Stimulated activated CD8-positive, alpha-beta memory T cell treated with anti-CD3 and anti-CD28 coated beads, Interleukin-4, amount 100 ng/mL, for 24 hours (primary cell): ENCODE data around the gene CSNK1G3.

Source experiments
- DNase-seq: peaks from one replicate; pipeline ENCODE4 v3.0.0-alpha.2; 2020; ENCODE audit warnings: low read depth

The CSNK1G3 gene

GRCh38 chr5:123645024-123645603 lies 133.1 kb downstream of the CSNK1G3 start:
- no peak for DNase-seq

- DNase-seq, result no peak
Observed at GRCh38 chr5:123647066-123647465, 135.1 kb downstream of the CSNK1G3 start.

GRCh38 chr5:123651234-123651633 lies 139.3 kb downstream of the CSNK1G3 start:
- DNase-seq, result no peak

DNA sequence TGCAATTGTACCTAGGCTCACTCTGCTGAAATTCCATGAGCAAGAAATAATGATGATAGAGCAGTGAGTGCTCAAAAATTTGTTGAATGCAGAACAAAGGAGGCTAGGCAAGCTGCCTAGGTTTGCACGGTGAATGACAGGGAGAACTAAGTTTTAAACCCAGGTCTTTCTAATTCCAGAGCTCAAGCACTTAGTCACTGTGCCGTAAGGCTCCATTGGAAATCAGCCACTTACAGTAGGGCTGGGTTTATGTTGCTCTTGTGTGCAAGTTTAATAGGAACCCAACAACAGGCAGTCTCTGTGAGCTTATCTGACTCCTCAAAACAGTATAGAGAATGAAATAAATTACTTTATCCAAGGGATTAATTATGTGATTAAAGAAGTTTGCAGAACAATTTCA lies 147.0 kb downstream of the CSNK1G3 start:
- DNase-seq, result no peak

- DNase-seq, result no peak
Observed at GRCh38 chr5:123659495-123659894, 147.5 kb downstream of the CSNK1G3 start.

- DNase-seq, result no peak
Observed at GRCh38 chr5:123664961-123665360, 153.0 kb downstream of the CSNK1G3 start.

- DNase-seq, result no peak
Observed at GRCh38 chr5:123665822-123666371, 153.9 kb downstream of the CSNK1G3 start.
